ENCODE results near the gene CDK6. TPM values are rescaled to one million over a fixed set of nuclear protein-coding genes. Genes with fewer than 3 reads are reported as not detected.

Gene CDK6
- total RNA-seq, 1 donor from 2014 or later: 23.3 TPM

DNA sequence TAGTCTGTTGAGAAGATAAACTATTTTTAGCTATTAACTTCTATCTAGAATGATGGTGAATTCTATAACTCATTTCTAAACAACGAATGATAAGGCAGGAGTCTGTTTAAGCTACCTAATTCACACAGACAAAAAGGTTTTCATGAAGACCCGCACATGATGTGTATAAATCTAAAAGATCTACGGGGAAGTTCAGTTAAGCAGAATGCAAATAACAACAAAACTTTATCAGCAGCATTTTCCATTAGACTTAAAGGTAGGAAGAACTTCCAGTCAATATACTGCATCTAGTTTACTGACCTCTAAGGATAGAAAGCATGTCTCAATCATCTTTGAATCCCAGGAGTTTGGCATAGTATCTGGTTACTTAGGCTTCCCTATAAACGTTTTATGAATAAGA lies 62.6 kb downstream of the CDK6 start:
- Mint-ChIP-seq H3K27me3 (no peaks in the 10 kb centered on the region), H3K9me3 (ENCODE audit: low read depth) (peaks cover 6% of the 10 kb centered on the region), H3K27ac (no peak overlapping the region), H3K36me3 (ENCODE audit: insufficient read depth) (peaks cover 7% of the 10 kb centered on the region), H3K4me3 (ENCODE audit: low read depth) (no peak overlapping the region), H3K4me1 (ENCODE audit: low read depth) (no peaks in the 10 kb centered on the region)
- TF ChIP-seq, protein P1, sequence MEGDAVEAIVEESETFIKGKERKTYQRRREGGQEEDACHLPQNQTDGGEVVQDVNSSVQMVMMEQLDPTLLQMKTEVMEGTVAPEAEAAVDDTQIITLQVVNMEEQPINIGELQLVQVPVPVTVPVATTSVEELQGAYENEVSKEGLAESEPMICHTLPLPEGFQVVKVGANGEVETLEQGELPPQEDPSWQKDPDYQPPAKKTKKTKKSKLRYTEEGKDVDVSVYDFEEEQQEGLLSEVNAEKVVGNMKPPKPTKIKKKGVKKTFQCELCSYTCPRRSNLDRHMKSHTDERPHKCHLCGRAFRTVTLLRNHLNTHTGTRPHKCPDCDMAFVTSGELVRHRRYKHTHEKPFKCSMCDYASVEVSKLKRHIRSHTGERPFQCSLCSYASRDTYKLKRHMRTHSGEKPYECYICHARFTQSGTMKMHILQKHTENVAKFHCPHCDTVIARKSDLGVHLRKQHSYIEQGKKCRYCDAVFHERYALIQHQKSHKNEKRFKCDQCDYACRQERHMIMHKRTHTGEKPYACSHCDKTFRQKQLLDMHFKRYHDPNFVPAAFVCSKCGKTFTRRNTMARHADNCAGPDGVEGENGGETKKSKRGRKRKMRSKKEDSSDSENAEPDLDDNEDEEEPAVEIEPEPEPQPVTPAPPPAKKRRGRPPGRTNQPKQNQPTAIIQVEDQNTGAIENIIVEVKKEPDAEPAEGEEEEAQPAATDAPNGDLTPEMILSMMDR (IDR thresholded peaks at IDR 0.05; ENCODE audit: unreplicated experiment): no peak
- DNase-seq (ENCODE audit: low spot score, unreplicated experiment): no peak

DNA sequence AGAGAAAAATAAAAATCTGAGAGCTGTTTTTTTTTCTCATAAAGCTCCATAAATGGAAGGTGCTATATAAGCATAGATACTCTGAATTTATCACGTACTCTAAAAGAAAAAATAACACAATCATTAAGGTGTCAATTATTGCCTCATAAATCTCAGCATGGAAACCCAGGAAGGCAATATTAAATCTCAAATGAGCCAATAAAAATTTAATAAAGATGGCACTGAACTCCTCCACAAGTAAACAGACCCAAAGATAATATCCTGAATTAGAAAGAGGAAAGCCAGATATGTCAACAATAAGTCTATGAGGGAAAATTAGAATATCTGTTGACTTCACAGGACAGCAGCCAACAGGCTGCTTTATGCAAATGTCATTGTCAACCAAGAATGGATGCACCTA lies 66.5 kb downstream of the CDK6 start:
- Mint-ChIP-seq H3K4me3 (ENCODE audit: low read depth) (no peak overlapping the region), H3K27me3 (no peaks in the 10 kb centered on the region), H3K9me3 (ENCODE audit: low read depth) (no peaks in the 10 kb centered on the region), H3K4me1 (ENCODE audit: low read depth) (peaks cover 14% of the 10 kb centered on the region), H3K36me3 (ENCODE audit: insufficient read depth) (no peaks in the 10 kb centered on the region), H3K27ac (no peak overlapping the region)
- DNase-seq (ENCODE audit: low spot score, unreplicated experiment): no peak
- TF ChIP-seq, protein P1 (IDR thresholded peaks at IDR 0.05; ENCODE audit: unreplicated experiment): no peak

DNA sequence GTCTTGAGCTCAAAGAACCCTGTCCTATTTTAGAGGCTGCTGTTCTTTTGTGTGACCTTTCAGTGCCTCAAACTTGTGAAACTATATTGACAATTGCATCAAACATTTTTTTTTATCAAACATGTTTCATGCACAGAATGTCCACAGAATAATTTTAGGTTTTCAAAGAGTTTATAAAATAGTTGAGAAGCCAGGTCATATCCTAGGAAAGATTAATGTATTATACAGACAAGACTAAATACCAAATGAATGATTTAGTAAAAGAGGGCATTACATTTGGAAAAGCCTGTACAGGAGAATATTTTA lies 67.0 kb downstream of the CDK6 start:
- DNase-seq (ENCODE audit: low spot score, unreplicated experiment): no peak
- no peaks in the 10 kb centered on the region for H3K27me3 Mint-ChIP-seq
- TF ChIP-seq, protein P1 (IDR thresholded peaks at IDR 0.05; ENCODE audit: unreplicated experiment): no peak
- no peak overlapping the region for H3K4me3 Mint-ChIP-seq (ENCODE audit: low read depth)
- H3K36me3 Mint-ChIP-seq (ENCODE audit: insufficient read depth): no peaks in the 10 kb centered on the region
- H3K4me1 Mint-ChIP-seq (ENCODE audit: low read depth): peaks cover 14% of the 10 kb centered on the region
- H3K9me3 Mint-ChIP-seq (ENCODE audit: low read depth): no peaks in the 10 kb centered on the region
- no peak overlapping the region for H3K27ac Mint-ChIP-seq

DNA sequence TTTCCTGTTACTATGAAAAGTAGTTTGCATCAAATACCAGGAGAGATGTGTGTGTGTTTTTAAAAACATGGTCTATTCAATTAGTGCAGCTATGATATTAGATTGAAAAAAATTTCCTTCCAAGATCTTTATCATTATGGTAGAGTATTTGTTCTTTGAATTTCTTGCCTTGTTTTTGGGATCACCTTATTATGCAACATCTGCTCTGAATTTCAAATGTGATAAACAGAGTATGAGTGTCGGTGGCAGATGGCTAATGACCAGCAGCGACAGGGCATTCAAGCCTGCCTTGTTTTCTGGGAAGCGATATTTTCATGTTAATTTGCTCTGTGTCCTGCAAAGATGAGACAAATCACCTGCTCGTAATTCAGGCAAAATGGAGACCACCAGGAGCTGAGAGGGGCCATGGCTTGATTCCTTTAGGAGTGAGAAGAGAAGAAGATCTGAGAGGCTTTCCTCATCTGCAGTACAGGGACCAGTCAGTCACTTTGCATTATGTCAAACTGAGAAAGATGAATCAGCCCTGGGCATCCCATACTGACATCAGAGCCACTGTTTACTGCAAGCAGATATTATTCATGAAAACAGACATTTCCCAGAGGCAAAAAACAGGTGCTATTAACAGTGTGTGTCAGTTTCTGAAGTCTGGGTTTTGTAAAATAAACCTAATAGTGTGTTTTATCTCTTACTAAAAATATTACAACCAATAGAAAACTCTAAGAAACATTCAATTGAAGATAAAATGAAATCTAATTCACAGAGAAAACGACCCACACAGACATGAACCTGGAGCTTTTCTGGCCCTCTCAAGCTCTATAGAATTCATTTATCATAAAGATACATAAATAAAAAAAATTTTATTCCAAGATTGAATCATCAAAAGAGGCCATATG lies 67.6 kb downstream of the CDK6 start:
- Mint-ChIP-seq H3K9me3 (ENCODE audit: low read depth) (no peaks in the 10 kb centered on the region), H3K27me3 (no peaks in the 10 kb centered on the region), H3K4me3 (ENCODE audit: low read depth) (no peak overlapping the region), H3K36me3 (ENCODE audit: insufficient read depth) (no peaks in the 10 kb centered on the region), H3K27ac (no peak overlapping the region), H3K4me1 (ENCODE audit: low read depth) (peaks cover 14% of the 10 kb centered on the region)
- TF ChIP-seq, protein P1 (IDR thresholded peaks at IDR 0.05; ENCODE audit: unreplicated experiment): no peak
- no peak for DNase-seq (ENCODE audit: low spot score, unreplicated experiment)

DNA sequence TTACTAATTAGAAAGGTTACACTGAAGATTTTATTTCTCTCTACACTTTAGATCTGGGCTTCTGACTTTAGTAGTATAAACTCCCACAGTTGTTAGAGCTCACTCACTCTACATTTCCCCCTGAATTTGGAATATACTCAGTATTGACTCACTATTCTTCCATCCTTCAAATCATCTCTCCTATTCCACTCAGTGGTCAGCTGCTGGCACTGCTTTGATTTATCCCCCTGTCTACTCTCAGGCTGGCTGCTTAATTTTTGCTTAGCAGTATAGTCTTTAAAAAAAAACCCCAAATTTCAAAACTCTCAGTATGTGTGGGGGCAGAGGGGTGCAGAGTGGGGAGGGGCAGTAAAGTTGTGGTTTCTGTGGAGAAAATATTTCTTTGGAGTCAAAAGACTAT lies 68.9 kb downstream of the CDK6 start:
- Mint-ChIP-seq H3K27ac (no peak overlapping the region), H3K9me3 (ENCODE audit: low read depth) (no peaks in the 10 kb centered on the region), H3K4me1 (ENCODE audit: low read depth) (peaks cover 14% of the 10 kb centered on the region)

More for the DNA sequence above, 68.9 kb downstream of the CDK6 start:
- H3K4me3 Mint-ChIP-seq (ENCODE audit: low read depth): no peak overlapping the region
- TF ChIP-seq, protein P1 (IDR thresholded peaks at IDR 0.05; ENCODE audit: unreplicated experiment): no peak
- DNase-seq (ENCODE audit: low spot score, unreplicated experiment): no peak
- H3K27me3 Mint-ChIP-seq: no peaks in the 10 kb centered on the region
- no peaks in the 10 kb centered on the region for H3K36me3 Mint-ChIP-seq (ENCODE audit: insufficient read depth)
